Muscle of leg (tissue), 11 donors: ENCODE measurements around the gene PAFAH1B1. TPM values are rescaled to one million over a fixed set of nuclear protein-coding genes. Genes with fewer than 3 reads are reported as not detected.

Source experiments
- DNase-seq: peaks from one replicate; pipeline ENCODE4 v3.0.0; 2013
- H3K27ac ChIP-seq: one replicate; pipeline ENCODE4 v1.5.1; 2013; ENCODE audit warnings: mild to moderate bottlenecking, low read length, control low read depth
- H3K27me3 ChIP-seq: one replicate; pipeline ENCODE4 v1.6.1; 2013; ENCODE audit warnings: low read length; ENCODE audit not compliant: control insufficient read depth, insufficient read depth
- H3K36me3 ChIP-seq: one replicate; pipeline ENCODE4 v1.6.1; 2013; ENCODE audit warnings: low read length; ENCODE audit not compliant: control insufficient read depth, insufficient read depth
- H3K4me1 ChIP-seq: one replicate; pipeline ENCODE4 v1.6.1; 2013; ENCODE audit warnings: low read length; ENCODE audit not compliant: control insufficient read depth, insufficient read depth
- H3K4me3 ChIP-seq: one replicate; pipeline ENCODE4 v1.5.1; 2013; ENCODE audit warnings: low read length, control low read depth
- H3K9me3 ChIP-seq: replicated peaks from 2 replicates; pipeline ENCODE4 v1.6.1; 2013; ENCODE audit warnings: low read depth, low read length; ENCODE audit not compliant: control insufficient read depth
- WGBS: methylation state at CpG from one replicate; pipeline ENCODE4 v1.1.5; 2013; ENCODE audit warnings: missing lambda C conversion rate; ENCODE audit not compliant: insufficient coverage; 5-methylcytosine and 5-hydroxymethylcytosine counted together
- polyA plus RNA-seq, 8 donors: library from polyadenylated mRNA; unstranded; fragments of 120-200 nt; gene quantifications; one replicate each; pipeline versions ENCODE4 v1.2.1 to v1.2.3, GENCODE V29; 2013; ENCODE audit warnings: inconsistent platforms in 1 of 8, low replicate concordance in 1 of 8; ENCODE audit not compliant: insufficient read length in 8 of 8, insufficient read depth in 1 of 8
- total RNA-seq: library from RNA; stranded (reverse); fragments of 120-200 nt; gene quantifications from one replicate; pipeline ENCODE4 v1.2.4, GENCODE V29; 2013

Gene PAFAH1B1
- total and polyA plus RNA-seq, 9 donors, result 70.2 to 107 (median 80.8) TPM

GRCh38 chr17:2685696-2686095 is 92.2 kb downstream of the PAFAH1B1 start:
- H3K4me1 ChIP-seq, result peaks cover 27% of the 10 kb centered on the region
- H3K27ac ChIP-seq, result no peak overlapping the region
- H3K9me3 ChIP-seq, result no peaks in the 10 kb centered on the region
- H3K36me3 ChIP-seq, result peaks cover 35% of the 10 kb centered on the region
- H3K4me3 ChIP-seq, result no peak overlapping the region
- DNase-seq, result no peak
- WGBS, result 77% methylated on average over 12 of the region's 15 CpGs
- no peaks in the 10 kb centered on the region for H3K27me3 ChIP-seq

- no peak overlapping the region for H3K4me3 ChIP-seq
- DNase-seq, result no peak
- peaks cover 34% of the 10 kb centered on the region for H3K36me3 ChIP-seq
- no peaks in the 10 kb centered on the region for H3K9me3 ChIP-seq
- H3K27ac ChIP-seq, result peak overlapping the region; percentile 23
- H3K4me1 ChIP-seq, result peaks cover 27% of the 10 kb centered on the region
- H3K27me3 ChIP-seq, result no peaks in the 10 kb centered on the region
- WGBS, result 49% methylated on average over 3 of the region's 6 CpGs
Observed at GRCh38 chr17:2687074-2687418, 93.6 kb downstream of the PAFAH1B1 start.

GRCh38 chr17:2688351-2689342 is 95.2 kb downstream of the PAFAH1B1 start:
- Histone ChIP-seq H3K4me1 (peaks cover 27% of the 10 kb centered on the region), H3K4me3 (no peak overlapping the region), H3K27me3 (no peaks in the 10 kb centered on the region), H3K9me3 (no peaks in the 10 kb centered on the region), H3K27ac (no peak overlapping the region), H3K36me3 (peaks cover 42% of the 10 kb centered on the region)
- 43% methylated on average over 22 of the region's 27 CpGs for WGBS
- no peak for DNase-seq

GRCh38 chr17:2689411-2690164 is 96.1 kb downstream of the PAFAH1B1 start:
- no peaks in the 10 kb centered on the region for H3K9me3 ChIP-seq
- peaks cover 42% of the 10 kb centered on the region for H3K36me3 ChIP-seq
- WGBS, result 39% methylated on average over 35 of the region's 40 CpGs
- no peak overlapping the region for H3K27ac ChIP-seq
- H3K27me3 ChIP-seq, result no peaks in the 10 kb centered on the region
- H3K4me1 ChIP-seq, result peaks cover 27% of the 10 kb centered on the region
- DNase-seq, result no peak
- H3K4me3 ChIP-seq, result no peak overlapping the region

- no peak overlapping the region for H3K27ac ChIP-seq
- no peak for DNase-seq
- no peaks in the 10 kb centered on the region for H3K27me3 ChIP-seq
- WGBS, result 65% methylated on average over 29 of the region's 55 CpGs
- peaks cover 27% of the 10 kb centered on the region for H3K4me1 ChIP-seq
- H3K9me3 ChIP-seq, result no peaks in the 10 kb centered on the region
- no peak overlapping the region for H3K4me3 ChIP-seq
- H3K36me3 ChIP-seq, result peaks cover 48% of the 10 kb centered on the region
Observed at GRCh38 chr17:2690165-2691068, 97.0 kb downstream of the PAFAH1B1 start.

GRCh38 chr17:2691069-2691871 is 97.8 kb downstream of the PAFAH1B1 start:
- WGBS, result 92% methylated on average over 47 of the region's 62 CpGs
- Histone ChIP-seq H3K27ac (no peak overlapping the region), H3K27me3 (no peaks in the 10 kb centered on the region), H3K36me3 (peaks cover 53% of the 10 kb centered on the region), H3K4me1 (peaks cover 20% of the 10 kb centered on the region), H3K4me3 (no peak overlapping the region), H3K9me3 (no peaks in the 10 kb centered on the region)
- DNase-seq, result no peak

GRCh38 chr17:2691965-2692780 is 98.7 kb downstream of the PAFAH1B1 start:
- Histone ChIP-seq H3K27ac (no peak overlapping the region), H3K36me3 (peaks cover 60% of the 10 kb centered on the region), H3K27me3 (no peaks in the 10 kb centered on the region), H3K4me3 (no peak overlapping the region), H3K9me3 (no peaks in the 10 kb centered on the region), H3K4me1 (peaks cover 15% of the 10 kb centered on the region)
- DNase-seq, result no peak
- WGBS, result 75% methylated on average over 59 of the region's 71 CpGs

GRCh38 chr17:2692781-2693135 is 99.3 kb downstream of the PAFAH1B1 start:
- Histone ChIP-seq H3K9me3 (no peaks in the 10 kb centered on the region), H3K27ac (no peak overlapping the region), H3K36me3 (peaks cover 66% of the 10 kb centered on the region), H3K4me3 (no peak overlapping the region), H3K27me3 (no peaks in the 10 kb centered on the region), H3K4me1 (peaks cover 15% of the 10 kb centered on the region)
- 87% methylated on average over 10 of the region's 14 CpGs for WGBS
- DNase-seq, result no peak
